HG03565 (cell line): ENCODE results near the gene SHOC2.

Source experiments
- ATAC-seq: cut with Tn5 transposase; IDR thresholded peaks from one replicate; pipeline ENCODE4 v1.9.1; 2021; ENCODE audit warnings: mild to moderate bottlenecking, moderate library complexity; ENCODE audit not compliant: unreplicated experiment

Gene SHOC2

DNA sequence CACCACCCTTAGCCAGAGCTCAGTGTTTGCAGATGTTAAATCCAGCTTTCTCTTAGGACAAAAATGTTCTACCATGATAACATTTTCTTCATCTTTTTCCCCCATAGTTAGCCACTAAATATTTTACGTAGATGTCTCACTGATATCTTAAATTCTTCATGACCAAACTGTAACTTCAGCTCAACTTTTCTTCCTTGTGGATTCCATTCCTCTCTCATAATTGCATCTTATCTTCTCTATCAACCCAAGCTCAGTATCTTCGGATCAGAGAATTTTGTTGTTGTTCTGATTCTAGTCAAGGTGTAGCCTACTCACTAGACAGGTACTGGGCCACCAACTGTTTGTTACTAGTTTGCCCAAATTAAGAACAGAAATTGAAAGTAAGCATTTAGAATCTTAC, 60.2 kb downstream of the SHOC2 start:
- no peak for ATAC-seq

DNA sequence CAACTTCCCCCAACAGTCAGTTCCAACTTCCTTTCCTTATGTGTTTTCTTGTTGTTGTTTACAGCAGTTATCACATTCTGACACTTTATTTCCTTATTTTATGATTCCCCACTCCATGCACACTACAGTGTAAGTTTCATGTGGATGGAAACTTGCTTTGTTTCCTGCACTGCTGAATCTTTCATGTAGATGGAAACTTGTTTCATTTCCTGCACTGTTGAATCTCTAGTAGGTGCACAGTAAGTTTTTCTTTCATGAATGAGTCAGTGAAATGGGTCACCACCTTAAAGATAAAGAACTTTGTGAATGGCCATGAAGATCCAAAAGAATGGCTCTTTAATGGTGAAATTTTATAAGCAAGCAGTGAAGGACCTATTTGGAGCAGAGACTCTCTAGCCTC, 61.4 kb downstream of the SHOC2 start:
- no peak for ATAC-seq

DNA sequence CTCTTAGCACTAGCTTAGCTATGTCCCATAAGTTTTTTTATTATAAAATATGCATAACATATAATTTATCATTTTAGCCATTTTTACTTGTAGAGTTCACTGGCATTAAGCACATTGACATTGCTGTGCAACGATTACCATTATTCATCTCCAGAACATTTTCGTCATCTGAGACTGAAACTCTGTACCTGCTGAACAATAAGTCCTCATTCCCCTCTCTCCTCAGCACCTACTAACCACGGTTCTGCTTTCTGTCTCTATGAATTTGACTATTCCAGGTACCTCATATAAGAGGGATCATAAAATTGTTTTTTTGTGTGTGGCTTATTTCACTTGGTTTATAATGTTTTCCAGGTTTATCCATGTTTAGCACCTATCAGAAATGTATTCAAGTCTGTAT, 64.1 kb downstream of the SHOC2 start:
- ATAC-seq: no peak

DNA sequence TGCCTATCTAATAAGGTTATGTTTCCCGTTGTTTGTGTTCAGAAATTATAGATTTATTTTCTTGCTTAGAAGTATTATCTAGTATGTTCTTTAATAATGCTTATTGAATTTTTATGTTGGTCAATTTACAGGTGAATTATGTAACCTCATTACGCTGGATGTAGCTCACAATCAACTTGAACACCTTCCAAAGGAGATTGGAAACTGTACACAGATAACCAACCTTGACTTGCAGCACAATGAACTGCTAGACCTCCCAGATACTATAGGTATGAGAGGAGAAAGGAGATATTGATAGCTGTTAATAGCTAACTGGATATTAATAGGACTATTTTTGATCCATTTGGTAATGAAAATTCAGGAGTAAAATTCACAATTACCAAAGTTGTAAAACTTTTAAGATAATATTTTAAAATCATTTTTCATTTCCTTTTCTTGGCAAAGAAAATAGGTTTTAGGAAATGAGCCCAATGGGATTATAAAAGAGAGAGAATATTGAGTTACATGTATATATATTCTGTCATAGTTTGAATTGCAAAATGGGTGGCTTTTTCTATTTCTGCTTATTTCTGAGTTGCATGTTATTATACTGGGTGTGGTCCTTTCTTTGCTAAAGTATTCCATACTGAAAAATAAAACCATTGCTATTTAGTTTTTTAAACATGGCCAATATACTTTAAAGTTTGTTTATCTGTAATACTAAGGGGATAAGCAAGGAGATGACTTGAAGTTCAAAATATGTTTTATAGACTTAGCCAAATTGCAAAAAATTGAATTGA, 66.3 kb downstream of the SHOC2 start:
- no peak for ATAC-seq

DNA sequence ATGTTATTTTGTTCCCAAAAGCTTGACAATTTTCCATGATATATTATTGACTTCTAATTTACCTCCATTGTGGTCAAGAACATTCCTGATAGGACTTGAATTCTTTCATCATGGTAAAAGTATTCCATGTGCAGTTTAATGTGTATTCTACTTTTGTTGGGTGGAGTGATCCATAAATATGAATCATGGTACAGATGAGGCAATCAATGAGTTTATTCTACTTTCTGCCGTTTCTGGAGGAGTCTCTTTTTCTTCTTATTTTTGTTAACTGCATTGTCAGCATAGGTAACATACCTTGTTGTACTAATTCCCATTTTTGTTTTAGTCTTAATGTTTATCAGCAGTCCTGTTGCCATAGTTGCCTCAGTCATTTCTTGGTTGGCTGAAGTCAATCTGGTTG, 69.6 kb downstream of the SHOC2 start:
- ATAC-seq: no peak

DNA sequence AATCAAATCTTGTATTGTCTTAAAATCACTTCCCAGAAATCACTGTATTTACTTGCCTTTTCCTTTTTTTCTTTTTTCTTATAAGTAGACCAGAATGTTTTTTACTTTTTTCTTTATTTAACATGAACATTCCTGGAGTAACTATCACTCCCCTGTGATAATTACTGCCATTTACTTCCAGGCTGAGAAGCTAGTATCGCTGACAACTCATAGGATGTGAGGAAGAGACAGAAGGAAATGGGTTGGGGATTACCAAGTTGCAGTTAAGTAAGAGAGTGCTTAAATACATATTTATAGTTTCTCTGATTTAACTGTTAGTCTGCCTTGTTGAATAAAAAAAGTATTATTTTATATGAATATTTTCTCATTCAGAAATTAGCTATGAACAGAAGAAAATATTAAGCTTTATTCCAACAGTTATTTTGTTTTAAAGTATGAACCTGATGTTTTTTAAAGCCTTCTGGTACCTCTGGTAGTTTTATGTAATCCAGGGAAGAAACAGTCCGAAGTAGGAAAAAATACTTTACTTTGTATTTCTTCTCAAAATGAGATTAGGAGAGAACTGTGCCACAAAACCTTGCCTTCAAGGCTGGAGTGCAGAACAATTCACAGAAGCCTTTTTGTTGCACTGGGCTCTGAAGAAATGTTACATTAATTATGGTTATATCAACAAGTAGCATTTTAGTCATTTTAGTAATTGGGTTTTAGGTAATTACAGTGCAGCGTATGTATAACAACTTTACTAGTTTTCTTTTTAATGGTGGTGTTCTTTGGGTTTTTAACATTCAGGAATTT, 72.8 kb downstream of the SHOC2 start:
- no peak for ATAC-seq

DNA sequence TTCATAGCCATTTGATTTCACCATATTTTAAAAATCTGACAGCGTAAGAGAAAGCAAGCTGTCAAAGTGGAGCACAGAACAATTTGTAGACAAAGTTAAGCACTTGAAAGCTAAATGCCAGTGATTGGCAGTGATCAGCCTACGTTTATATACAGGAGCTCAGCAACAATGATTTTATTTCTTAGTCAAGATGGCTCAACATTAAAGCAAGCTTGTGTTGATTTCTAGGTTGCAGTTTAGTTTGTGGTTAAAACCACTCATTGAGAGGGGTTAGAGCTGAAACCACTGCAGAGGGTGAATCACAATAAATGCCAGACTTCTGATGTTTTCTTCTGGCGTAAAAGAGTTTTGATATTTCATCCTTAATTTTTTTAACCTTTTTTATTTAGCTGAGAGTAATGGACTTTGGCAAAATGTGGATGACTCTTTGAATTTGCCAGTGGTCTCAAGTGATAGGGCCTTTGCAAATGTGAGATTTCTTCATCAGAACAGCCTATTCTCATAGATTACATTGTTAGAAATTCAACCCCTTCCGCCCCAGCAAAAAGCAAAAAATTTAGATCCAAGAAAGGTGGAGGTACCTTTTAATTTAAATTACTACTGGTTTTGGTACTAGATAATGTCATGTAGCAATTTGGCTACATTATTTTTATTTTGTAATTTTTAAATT, 73.8 kb downstream of the SHOC2 start:
- no peak for ATAC-seq

DNA sequence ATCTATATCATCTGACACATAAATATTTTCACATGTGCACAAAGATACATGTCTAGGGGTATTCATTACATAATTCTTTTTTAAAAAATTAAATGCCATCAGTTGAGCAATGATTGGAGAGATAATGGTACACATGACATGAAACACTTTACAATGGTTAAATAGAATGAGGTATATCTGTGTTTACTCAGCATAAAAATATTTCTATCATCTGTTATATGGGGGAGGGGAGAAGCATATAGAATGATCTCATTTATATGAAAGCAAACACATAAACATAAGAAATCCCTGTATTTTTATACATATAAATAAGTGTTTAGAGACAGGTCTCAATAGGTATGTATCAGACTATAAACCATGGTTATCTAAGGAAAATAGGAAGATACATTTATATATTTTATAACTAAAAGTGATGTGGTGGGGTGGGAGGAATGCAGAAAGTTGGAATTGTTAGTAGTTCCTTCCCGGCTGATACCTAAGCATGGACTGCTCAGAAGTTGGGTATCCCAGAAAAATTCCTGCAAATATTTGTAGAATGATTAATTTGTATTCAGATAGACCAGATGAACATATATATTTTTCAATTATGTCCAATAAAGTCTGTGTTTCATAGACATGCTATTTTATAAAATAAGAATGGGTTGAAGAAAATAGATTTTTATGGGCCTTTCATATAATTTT, 75.1 kb downstream of the SHOC2 start:
- ATAC-seq: no peak

DNA sequence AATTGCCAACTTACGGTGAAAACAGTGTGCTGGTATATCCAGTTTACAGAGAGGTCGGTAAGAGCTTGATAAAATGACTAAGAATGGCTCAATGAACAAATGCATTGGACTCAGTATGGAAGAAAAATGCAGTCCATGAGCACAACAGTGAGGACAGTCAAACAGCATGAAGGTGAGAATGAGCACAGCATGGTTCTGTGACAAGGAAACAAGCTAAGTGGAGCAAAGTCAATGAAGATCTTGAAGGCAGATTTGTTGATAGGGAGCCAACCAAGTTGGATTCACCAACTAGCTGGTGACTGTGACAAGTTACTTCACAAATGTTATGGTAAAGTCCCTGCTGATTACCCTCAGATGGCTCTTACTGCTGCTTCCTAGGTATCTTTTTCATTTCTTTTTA, 75.9 kb downstream of the SHOC2 start:
- ATAC-seq: no peak

DNA sequence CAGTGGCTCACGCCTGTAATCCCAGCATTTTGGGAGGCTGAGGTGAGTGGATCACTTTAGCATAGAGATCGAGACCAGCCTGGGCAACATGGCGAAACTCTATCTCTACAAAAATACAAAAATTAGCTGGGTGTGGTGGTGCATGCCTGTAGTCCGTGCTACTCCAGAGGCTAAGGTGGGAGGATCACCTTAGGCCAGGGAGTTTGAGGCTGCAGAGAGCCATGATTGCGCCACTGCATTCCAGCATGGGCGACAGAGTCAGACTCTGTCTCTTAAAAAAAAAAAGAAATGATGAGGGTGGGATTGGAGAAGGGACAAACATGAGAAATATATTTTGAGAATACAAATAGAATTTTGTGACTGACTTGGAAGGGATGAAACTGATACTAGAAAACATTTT, 76.9 kb downstream of the SHOC2 start:
- ATAC-seq: no peak

DNA sequence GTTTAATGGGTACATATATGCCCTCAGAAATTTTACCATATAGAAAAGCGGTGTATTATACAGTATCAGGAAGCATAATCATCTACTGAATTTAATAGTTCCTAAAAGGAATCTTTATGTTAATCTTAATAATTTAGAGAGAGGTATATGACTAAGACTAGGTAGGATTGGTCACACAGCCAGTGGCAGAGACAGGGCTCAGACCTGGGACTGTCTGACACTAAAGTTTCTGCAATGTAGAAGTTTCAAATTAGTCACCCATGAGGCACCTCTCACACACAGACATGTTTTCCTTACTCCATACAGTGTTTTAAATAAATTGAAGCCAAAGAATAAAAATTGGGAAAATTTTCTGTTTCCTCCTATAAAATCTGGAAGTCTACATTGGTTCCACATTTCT, 84.6 kb downstream of the SHOC2 start:
- ATAC-seq: no peak

DNA sequence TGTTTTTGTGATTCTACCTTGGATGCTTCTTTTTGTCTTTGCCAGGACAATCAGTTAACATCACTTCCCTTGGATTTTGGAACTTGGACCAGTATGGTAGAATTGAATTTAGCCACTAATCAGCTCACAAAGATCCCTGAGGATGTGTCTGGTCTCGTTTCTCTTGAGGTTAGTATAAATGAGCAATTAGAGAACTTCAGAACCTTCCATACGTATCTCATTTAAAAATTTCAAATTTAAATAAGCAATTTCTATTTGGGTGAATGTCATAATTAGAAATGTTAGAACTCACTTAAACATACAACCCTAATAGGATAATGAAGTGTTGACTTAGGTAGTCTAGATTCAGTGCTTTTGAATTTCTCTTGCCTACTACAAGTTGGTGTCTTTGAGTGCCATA, 88.1 kb downstream of the SHOC2 start:
- ATAC-seq: no peak

DNA sequence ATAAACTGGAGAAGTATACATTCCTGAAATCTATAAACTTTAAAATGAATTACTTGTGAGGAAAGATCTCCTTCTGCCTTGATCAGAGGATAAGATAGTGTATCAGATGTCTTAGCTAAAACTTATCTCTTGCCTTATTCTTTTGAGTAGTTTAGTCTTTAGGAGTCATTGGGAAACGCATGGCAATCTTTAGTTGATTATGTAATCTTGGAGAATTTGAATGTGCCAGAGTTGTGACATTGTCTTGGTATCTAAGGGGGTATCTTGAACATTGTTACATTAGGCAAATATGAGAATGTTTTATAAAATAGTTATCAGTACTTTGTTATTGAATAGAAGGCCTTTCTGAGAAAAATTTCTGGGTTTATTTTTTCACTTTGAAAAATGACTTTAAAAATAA, 95.8 kb downstream of the SHOC2 start:
- ATAC-seq: no peak

DNA sequence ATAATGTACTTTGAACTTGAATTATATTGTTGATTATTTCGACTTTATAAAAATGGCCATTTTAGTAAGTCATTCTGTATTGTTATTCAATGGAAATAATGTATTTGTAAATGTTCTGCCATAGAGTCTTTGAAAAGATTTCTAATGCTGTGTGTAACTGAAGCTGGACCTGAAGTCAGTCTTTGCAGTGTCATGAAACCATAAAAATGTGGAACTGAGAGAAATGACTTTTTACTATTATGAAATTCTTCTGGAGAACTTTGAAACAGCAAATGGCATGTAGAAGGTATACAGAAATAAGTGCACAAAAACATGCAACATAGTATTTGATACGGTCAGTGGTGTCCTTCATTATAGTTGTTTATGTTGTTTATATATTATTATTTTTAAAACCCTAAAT, 97.7 kb downstream of the SHOC2 start:
- ATAC-seq: no peak

DNA sequence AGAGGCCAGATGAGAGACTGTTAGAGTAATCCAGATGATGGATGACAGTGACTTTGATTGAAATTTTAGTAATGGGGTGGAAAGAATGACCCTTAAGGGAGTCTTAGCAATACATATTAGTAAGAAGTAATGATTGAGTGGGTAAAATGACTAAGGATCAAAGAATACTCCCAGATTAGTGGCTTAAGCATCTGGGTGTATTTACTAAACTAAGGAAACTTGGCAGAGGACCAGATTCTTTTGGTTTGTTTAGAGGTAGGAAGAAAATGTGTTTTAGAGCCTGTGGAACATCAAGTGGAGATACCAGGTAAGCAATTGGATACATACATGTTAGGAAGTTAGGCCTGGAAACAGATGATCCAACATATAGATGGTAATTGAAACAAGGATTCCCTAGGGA, 98.6 kb downstream of the SHOC2 start:
- ATAC-seq: no peak

DNA sequence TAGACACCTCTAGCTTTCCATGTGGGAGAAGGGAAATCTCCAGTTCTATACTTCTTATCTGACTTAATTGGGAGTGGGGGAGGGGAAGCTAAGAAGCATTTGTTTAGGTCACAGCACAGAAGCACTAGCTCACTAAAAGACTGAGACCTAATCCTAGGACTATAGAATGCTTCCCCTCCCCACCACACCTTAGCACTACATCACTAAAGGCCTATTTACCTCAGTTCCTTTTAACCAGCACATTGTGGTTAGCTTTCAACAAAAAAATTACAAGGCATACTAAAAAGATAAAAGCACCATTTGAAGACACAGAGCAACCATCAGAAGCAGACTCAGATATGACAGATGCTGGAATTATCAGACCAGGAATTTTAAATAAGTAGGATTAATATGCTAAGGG, 103.7 kb downstream of the SHOC2 start:
- ATAC-seq: no peak

DNA sequence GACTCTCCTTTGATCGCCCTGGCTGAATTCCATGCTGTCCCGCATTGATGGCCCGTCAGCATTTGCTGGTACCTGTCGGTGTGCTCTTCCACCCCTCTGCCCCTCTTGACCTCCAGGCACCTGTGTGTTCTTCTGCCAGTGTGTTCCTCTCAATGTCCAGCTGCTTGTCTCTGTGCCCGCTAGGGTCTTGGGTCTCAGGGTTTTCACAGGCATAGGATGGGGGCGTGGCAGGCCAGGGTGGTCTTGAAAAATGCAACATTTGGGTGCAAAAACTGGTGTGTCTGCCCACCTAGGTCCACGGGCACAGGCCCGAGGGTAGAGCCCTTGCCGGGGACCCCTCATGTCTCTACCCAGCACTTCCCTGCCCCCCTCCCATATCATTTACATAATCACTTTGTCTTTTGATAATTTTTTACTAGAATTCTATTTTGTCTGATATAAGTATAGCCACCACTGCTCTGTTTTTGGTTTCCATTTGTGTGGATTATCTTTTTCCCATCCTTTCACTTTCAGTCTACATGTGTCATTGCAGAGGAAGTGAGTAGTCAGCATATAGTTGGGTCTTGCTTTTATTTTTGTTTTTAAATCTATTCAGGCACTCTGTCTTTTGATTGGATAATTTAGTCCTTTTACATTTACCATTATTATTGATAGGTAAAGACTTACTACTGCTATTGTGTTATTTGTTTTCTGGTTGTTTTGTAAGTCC, 110.8 kb downstream of the SHOC2 start:
- ATAC-seq: peak; percentile 61

DNA sequence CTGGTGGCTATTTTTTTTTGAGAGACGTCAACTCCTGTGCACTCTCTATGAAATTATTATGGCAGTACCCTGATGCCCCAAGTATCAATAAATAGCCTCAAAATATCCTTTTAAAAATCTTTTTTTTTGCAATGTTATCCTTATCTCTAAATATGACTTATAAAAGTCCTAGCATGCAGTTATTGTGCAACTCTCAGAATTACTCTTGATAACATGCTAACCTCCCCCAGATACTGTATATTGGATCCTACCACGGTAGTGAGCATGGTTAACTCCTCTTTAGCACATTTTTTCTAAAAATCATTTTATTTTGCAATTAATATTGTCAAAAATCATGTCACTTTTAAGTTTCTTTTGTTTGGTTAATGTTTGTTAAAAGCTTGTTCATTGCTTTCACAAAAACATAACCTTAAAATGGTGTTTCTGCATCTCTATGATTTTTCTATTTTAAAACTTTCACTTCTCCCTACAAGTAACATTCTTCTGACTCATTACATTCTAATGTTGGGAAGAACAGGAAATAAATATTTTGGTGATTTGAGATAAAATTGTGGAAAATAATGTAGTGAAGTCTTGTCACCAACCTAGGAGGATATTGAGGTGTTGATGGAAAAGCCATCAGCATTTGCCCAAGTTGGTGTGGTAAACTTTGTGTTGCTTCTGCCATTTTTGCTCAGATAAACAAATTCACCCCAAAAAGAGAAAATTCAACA, 115.3 kb downstream of the SHOC2 start:
- no peak for ATAC-seq

DNA sequence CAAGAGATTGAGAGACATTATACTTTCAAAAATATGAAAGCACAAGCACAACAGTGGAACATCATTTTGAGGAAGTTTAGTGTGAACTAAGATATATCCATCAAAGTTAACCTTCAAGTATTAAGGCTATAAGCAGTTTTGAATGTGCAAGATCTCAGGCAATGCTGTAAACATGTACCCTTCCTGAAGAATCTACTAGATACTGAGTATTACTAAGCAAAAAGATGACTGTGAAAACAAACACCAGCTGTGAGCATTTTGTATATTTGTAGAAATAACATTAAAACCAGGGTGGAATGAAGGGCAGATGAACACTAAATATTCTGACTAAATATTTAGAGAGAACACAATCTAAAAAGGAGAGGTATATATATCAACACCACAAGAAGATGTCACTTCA, 116.1 kb downstream of the SHOC2 start:
- ATAC-seq: no peak

DNA sequence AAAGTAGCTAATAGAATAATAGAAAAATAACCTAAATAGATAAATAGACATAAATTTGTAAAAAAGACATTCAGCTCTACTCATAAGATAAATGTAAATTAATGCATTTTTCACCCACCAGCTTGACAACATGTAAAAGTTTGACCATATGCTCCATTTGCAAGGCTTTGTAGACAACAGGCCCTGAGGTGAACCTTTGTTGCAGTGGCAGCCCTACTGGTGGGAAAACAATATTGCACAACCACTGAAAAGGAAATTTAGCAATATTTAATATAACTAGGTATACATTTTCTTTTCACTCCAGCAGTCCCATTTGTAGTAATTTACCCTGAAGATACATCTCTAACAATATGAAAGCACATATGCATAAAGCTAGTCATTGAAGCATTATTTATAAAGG, 118.5 kb downstream of the SHOC2 start:
- ATAC-seq: no peak
